GM23338 (cell line): Measurements from ENCODE around the gene PPM1H. TPM values are rescaled to one million over a fixed set of nuclear protein-coding genes. Genes with fewer than 3 reads are reported as not detected.

Experiments used
- ATAC-seq: fragments of 200-7000 bp; cut with Tn5 transposase; 3 replicates; pipeline ENCODE4 v1.9.1; 2020
- DNase-seq: peaks from one replicate; pipeline ENCODE4 v3.0.0-alpha.2; 2015; ENCODE audit warnings: low spot score
- H2AFZ ChIP-seq: fragments of 200-600 bp; sonication (generic); 2 replicates; pipeline ENCODE4 v1.8.0; 2016; ENCODE audit warnings: antibody characterized with exemption, mild to moderate bottlenecking, moderate library complexity
- H3F3A ChIP-seq: fragments of 200-600 bp; sonication (generic); replicated peaks from 2 replicates; pipeline ENCODE4 v1.8.0; 2017; ENCODE audit warnings: antibody characterized with exemption, mixed run types, low read depth
- H3K27ac ChIP-seq: fragments of 200-600 bp; sonication (generic); 2 replicates; pipeline ENCODE4 v1.6.1; 2016; ENCODE audit warnings: low read depth
- H3K27me3 ChIP-seq: fragments of 200-600 bp; sonication (generic); 2 replicates; pipeline ENCODE4 v1.8.0; 2016; ENCODE audit warnings: mild to moderate bottlenecking, mixed run types, moderate library complexity; ENCODE audit not compliant: insufficient read depth
- H3K36me3 ChIP-seq: fragments of 200-600 bp; sonication (generic); 2 replicates; pipeline ENCODE4 v1.8.0; 2016; ENCODE audit warnings: mild to moderate bottlenecking; ENCODE audit not compliant: insufficient read depth
- H3K4me1 ChIP-seq: fragments of 200-600 bp; sonication (generic); 2 replicates; pipeline ENCODE4 v1.8.0; 2016; ENCODE audit warnings: mild to moderate bottlenecking, moderate library complexity; ENCODE audit not compliant: insufficient read depth
- H3K4me2 ChIP-seq: fragments of 200-600 bp; sonication (generic); 2 replicates; pipeline ENCODE4 v1.7.1; 2017; ENCODE audit warnings: mixed run types
- H3K4me3 ChIP-seq: fragments of 200-600 bp; sonication (generic); 2 replicates; pipeline ENCODE4 v1.6.1; 2016; ENCODE audit warnings: mixed run types
- H3K79me2 ChIP-seq: fragments of 200-600 bp; sonication (generic); replicated peaks from 2 replicates; pipeline ENCODE4 v1.8.0; 2017; ENCODE audit warnings: mild to moderate bottlenecking; ENCODE audit not compliant: insufficient read depth
- H3K9me2 ChIP-seq: fragments of 200-600 bp; sonication (generic); 2 replicates; pipeline ENCODE4 v1.8.0; 2017; ENCODE audit not compliant: insufficient read depth
- H4K20me1 ChIP-seq: fragments of 200-600 bp; sonication (generic); replicated peaks from 2 replicates; pipeline ENCODE4 v1.8.0; 2017; ENCODE audit warnings: mild to moderate bottlenecking; ENCODE audit not compliant: insufficient read depth
- H3K27ac Mint-ChIP-seq: 2 replicates; pipeline ENCODE4 v1.8.0; 2020; ENCODE audit warnings: inconsistent platforms, mild to moderate bottlenecking, moderate library complexity, mixed read lengths
- H3K27me3 Mint-ChIP-seq: 3 replicates; pipeline ENCODE4 v1.8.0; 2022; ENCODE audit warnings: low read depth, mild to moderate bottlenecking, moderate library complexity, mixed read lengths, inconsistent platforms; ENCODE audit not compliant: insufficient read depth, poor library complexity
- H3K36me3 Mint-ChIP-seq: 3 replicates; pipeline ENCODE4 v1.8.0; 2021; ENCODE audit warnings: low read depth, mild to moderate bottlenecking, inconsistent platforms, moderate library complexity, mixed read lengths
- H3K4me1 Mint-ChIP-seq: 3 replicates; pipeline ENCODE4 v1.8.0; 2020; ENCODE audit warnings: mild to moderate bottlenecking, inconsistent platforms, mixed read lengths
- H3K4me3 Mint-ChIP-seq: 3 replicates; pipeline ENCODE4 v1.8.0; 2021; ENCODE audit warnings: moderate library complexity, mild to moderate bottlenecking, inconsistent platforms, mixed read lengths
- H3K9me3 Mint-ChIP-seq: 3 replicates; pipeline ENCODE4 v1.8.0; 2020; ENCODE audit warnings: moderate library complexity, mild to moderate bottlenecking, inconsistent platforms, mixed read lengths
- CREB1 ChIP-seq: fragments of 250-450 bp; sonication (Bioruptor Pico); IDR thresholded peaks from 2 replicates; pipeline ENCODE4 v1.5.0; 2020; ENCODE audit warnings: low read depth, mild to moderate bottlenecking, moderate library complexity
- EZH2 ChIP-seq: fragments of 200-600 bp; sonication (generic); IDR thresholded peaks from one replicate; pipeline ENCODE4 v1.8.0; 2017; ENCODE audit warnings: antibody characterized with exemption, mild to moderate bottlenecking, low read depth; ENCODE audit not compliant: unreplicated experiment
- JUNB ChIP-seq: IDR thresholded peaks from one replicate; pipeline ENCODE4 v1.6.1; 2016; ENCODE audit warnings: antibody characterized with exemption; ENCODE audit not compliant: unreplicated experiment
- ZNF114 ChIP-seq: fragments of 250-450 bp; sonication (Bioruptor Pico); IDR thresholded peaks from 2 replicates; pipeline ENCODE4 v1.5.0; 2020; ENCODE audit warnings: mild to moderate bottlenecking, moderate library complexity
- ZNF331 ChIP-seq: fragments of 250-450 bp; sonication (Bioruptor Pico); IDR thresholded peaks from 2 replicates; pipeline ENCODE4 v1.5.0; 2020; ENCODE audit warnings: low read depth, mild to moderate bottlenecking, moderate library complexity
- polyA plus RNA-seq: library from polyadenylated mRNA; unstranded; fragments of >200 nt; fragmentation: Nextera tagmentation; extraction: Ambion mirVana; gene quantifications from 2 replicates; pipeline ENCODE4 v1.2.1, GENCODE V29; 2016
- total RNA-seq: library from RNA; depleted of rRNA; stranded (reverse); fragments of >200 nt; shearing (Covaris generic); gene quantifications from 2 replicates; pipeline ENCODE4 v1.2.3, GENCODE V29; 2014
- TF ChIP-seq, protein P1 (sequence below): fragments of 250-450 bp; sonication (Bioruptor Pico); IDR thresholded peaks from 2 replicates; pipeline ENCODE4 v1.5.0; 2020; ENCODE audit warnings: mild to moderate bottlenecking, moderate library complexity
- TF ChIP-seq, protein P2 (sequence below): IDR thresholded peaks from 2 replicates; pipeline ENCODE4 v1.6.1; 2016; ENCODE audit warnings: antibody characterized with exemption

PPM1H gene
- total and polyA plus RNA-seq, 2 experiments from 2014 or later: 11.4 to 41.2 TPM

DNA sequence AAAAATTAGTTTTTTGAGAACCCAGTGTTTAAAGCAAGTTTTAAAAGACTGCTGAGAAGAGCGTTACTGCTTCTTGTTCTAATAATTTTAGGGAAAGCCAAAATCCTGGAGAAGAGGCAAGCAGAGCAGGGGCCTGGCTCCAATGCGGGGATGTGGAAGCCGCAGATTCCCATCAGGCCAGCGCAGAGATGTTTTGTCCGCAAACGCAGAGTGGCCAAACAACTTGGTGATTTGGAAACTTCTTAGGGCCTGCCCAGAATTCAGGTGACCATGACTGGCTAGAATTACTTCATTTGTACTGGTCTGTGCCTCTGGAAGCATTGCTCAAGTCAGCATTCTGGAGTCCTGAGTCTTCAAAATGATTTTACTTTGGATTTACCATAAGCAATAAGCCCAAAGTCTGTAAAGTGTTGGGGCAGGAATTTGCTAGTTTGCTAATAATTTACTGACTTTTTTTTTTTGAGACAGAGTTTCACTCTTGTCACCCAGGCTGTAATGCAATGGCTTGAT lies 208.4 kb downstream of the PPM1H start:
- peaks cover 11% of the 10 kb centered on the region for H3K27me3 Mint-ChIP-seq
- no peak for DNase-seq
- Histone ChIP-seq H3K4me1 (peaks cover 44% of the 10 kb centered on the region), H3K36me3 (no peaks in the 10 kb centered on the region), H3K79me2 (no peaks in the 10 kb centered on the region), H3K27ac (no peak overlapping the region), H2AFZ (no peak overlapping the region), H3F3A (0 out of 2 replicates have a peak, but pooled peaks cover 4% of the 10 kb centered on the region), H3K4me3 (no peak overlapping the region), H3K9me2 (no peaks in the 10 kb centered on the region), H3K27me3 (no peaks in the 10 kb centered on the region), H4K20me1 (no peaks in the 10 kb centered on the region), H3K4me2 (no peak overlapping the region)
- peaks cover 63% of the 10 kb centered on the region for H3K4me1 Mint-ChIP-seq
- TF ChIP-seq, protein P1, sequence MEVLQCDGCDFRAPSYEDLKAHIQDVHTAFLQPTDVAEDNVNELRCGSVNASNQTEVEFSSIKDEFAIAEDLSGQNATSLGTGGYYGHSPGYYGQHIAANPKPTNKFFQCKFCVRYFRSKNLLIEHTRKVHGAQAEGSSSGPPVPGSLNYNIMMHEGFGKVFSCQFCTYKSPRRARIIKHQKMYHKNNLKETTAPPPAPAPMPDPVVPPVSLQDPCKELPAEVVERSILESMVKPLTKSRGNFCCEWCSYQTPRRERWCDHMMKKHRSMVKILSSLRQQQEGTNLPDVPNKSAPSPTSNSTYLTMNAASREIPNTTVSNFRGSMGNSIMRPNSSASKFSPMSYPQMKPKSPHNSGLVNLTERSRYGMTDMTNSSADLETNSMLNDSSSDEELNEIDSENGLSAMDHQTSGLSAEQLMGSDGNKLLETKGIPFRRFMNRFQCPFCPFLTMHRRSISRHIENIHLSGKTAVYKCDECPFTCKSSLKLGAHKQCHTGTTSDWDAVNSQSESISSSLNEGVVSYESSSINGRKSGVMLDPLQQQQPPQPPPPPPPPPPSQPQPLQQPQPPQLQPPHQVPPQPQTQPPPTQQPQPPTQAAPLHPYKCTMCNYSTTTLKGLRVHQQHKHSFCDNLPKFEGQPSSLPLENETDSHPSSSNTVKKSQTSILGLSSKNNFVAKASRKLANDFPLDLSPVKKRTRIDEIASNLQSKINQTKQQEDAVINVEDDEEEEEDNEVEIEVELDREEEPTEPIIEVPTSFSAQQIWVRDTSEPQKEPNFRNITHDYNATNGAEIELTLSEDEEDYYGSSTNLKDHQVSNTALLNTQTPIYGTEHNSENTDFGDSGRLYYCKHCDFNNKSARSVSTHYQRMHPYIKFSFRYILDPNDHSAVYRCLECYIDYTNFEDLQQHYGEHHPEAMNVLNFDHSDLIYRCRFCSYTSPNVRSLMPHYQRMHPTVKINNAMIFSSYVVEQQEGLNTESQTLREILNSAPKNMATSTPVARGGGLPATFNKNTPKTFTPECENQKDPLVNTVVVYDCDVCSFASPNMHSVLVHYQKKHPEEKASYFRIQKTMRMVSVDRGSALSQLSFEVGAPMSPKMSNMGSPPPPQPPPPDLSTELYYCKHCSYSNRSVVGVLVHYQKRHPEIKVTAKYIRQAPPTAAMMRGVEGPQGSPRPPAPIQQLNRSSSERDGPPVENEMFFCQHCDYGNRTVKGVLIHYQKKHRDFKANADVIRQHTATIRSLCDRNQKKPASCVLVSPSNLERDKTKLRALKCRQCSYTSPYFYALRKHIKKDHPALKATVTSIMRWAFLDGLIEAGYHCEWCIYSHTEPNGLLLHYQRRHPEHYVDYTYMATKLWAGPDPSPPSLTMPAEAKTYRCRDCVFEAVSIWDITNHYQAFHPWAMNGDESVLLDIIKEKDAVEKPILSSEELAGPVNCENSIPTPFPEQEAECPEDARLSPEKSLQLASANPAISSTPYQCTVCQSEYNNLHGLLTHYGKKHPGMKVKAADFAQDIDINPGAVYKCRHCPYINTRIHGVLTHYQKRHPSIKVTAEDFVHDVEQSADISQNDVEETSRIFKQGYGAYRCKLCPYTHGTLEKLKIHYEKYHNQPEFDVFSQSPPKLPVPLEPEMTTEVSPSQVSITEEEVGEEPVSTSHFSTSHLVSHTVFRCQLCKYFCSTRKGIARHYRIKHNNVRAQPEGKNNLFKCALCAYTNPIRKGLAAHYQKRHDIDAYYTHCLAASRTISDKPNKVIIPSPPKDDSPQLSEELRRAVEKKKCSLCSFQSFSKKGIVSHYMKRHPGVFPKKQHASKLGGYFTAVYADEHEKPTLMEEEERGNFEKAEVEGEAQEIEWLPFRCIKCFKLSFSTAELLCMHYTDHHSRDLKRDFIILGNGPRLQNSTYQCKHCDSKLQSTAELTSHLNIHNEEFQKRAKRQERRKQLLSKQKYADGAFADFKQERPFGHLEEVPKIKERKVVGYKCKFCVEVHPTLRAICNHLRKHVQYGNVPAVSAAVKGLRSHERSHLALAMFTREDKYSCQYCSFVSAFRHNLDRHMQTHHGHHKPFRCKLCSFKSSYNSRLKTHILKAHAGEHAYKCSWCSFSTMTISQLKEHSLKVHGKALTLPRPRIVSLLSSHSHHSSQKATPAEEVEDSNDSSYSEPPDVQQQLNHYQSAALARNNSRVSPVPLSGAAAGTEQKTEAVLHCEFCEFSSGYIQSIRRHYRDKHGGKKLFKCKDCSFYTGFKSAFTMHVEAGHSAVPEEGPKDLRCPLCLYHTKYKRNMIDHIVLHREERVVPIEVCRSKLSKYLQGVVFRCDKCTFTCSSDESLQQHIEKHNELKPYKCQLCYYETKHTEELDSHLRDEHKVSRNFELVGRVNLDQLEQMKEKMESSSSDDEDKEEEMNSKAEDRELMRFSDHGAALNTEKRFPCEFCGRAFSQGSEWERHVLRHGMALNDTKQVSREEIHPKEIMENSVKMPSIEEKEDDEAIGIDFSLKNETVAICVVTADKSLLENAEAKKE (CRISPR knock-in tag): no peak
- TF ChIP-seq ZNF114 (no peak), CREB1 (CRISPR knock-in tag) (no peak), EZH2 (no peak), JUNB (no peak), ZNF331 (CRISPR knock-in tag) (no peak)
- TF ChIP-seq, protein P2, sequence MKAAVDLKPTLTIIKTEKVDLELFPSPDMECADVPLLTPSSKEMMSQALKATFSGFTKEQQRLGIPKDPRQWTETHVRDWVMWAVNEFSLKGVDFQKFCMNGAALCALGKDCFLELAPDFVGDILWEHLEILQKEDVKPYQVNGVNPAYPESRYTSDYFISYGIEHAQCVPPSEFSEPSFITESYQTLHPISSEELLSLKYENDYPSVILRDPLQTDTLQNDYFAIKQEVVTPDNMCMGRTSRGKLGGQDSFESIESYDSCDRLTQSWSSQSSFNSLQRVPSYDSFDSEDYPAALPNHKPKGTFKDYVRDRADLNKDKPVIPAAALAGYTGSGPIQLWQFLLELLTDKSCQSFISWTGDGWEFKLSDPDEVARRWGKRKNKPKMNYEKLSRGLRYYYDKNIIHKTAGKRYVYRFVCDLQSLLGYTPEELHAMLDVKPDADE: no peak
- no peaks in the 10 kb centered on the region for H3K36me3 Mint-ChIP-seq
- H3K27ac Mint-ChIP-seq: peak overlapping the region; percentile 58; the same call in 1 of the 2 replicates
- no peak for ATAC-seq
- no peaks in the 10 kb centered on the region; the same call in 2 of the 3 replicates for H3K9me3 Mint-ChIP-seq
- no peak overlapping the region for H3K4me3 Mint-ChIP-seq
